Subcutaneous preadipocyte (primary cell): ENCODE measurements around the gene DCAF6. TPM values are rescaled to one million over a fixed set of nuclear protein-coding genes. Genes with fewer than 3 reads are reported as not detected.

Source experiments
- small RNA-seq: library from RNA; depleted of rRNA; stranded (forward); fragments of <200 nt; gene quantifications from one replicate; pipeline ENCODE3, GENCODE V24; 2012
- total RNA-seq: library from RNA; depleted of rRNA; stranded (reverse); fragments of >200 nt; gene quantifications from 2 replicates; pipeline ENCODE4 v1.2.3, GENCODE V29; 2012

Gene DCAF6, protein sequence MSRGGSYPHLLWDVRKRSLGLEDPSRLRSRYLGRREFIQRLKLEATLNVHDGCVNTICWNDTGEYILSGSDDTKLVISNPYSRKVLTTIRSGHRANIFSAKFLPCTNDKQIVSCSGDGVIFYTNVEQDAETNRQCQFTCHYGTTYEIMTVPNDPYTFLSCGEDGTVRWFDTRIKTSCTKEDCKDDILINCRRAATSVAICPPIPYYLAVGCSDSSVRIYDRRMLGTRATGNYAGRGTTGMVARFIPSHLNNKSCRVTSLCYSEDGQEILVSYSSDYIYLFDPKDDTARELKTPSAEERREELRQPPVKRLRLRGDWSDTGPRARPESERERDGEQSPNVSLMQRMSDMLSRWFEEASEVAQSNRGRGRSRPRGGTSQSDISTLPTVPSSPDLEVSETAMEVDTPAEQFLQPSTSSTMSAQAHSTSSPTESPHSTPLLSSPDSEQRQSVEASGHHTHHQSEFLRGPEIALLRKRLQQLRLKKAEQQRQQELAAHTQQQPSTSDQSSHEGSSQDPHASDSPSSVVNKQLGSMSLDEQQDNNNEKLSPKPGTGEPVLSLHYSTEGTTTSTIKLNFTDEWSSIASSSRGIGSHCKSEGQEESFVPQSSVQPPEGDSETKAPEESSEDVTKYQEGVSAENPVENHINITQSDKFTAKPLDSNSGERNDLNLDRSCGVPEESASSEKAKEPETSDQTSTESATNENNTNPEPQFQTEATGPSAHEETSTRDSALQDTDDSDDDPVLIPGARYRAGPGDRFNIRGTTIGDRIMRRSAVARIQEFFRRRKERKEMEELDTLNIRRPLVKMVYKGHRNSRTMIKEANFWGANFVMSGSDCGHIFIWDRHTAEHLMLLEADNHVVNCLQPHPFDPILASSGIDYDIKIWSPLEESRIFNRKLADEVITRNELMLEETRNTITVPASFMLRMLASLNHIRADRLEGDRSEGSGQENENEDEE
- 54.0 and 56.5 TPM in 2 replicates for total RNA-seq

GRCh38 chr1:167936068-167936929, at the start of gene DCAF6:
DCAF6 (plus strand) TSS chr1:167936683; CDS start chr1:167936912, 229 bp downstream.

DNA sequence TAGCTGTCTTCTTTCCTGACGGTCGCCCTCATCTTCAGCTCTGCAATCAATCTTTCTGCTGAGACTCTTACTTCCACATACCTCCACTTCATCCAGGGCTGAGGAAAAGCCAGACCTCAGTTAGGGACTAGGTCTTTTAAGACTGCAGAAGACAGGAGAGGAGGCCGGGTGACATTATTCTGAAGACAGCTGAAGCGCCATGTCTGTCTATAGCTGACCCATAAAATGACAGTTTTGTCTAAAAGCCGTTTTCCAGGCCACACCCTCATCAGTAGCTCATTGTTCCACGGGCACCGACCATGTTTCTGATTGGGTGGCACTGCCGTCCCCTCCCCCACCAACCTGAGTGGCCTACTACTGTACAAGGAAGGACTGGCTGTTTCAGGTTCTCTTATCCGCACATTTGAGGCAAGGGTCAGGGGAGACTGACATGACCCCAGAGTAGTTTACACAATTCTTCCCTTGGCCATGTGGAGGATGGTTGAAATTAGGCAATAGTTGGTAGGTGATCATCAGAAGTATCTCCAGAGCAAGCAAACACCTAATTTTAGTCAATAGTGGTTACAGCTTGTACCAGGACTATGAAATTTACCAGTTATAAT, 22.5 kb upstream of the DCAF6 start, which contains the start of gene ADCY10:
Gene ADCY10, minus strand, starts transcription at position 240 of the 602 bp plus-strand sequence. CDS start 8,994 bp downstream, outside the sequence.

DNA sequence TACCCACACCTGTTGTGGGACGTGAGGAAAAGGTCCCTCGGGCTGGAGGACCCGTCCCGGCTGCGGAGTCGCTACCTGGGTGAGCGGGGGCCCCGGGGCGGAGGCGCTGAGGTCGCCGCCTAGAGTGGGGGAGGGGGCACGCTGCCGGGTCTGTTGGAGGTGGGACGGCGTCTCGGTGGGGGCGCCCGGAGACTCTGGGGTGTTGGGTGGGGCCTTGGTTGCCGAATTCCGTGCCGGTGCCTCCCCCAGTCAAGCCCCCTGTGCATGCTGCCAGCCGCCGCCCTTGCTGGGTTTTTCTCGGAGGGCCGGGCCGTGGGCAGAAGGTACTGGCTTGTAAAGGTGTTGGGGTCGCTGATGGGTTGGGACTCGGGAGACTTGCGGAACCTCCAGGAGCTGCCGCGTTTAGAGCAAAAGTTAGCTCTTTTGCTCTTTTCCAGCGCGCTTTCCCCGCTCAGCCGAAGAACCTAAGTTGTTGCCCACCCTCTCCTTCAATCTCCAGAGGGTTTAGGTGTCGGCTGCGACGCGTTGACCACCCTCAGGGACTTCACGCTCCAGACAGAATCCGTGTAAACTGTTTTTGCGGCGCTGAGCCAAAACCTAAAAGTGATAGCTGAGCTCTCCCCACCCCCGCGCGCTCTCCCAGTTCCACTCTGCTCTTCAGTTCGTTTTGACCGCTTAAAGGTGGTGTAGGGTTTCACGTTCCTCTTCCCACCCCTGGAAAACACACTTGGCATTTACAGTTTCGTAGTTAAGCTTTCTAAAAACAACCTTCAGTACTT, 636 bp downstream of the DCAF6 start, which contains the start of gene MPC2:
Gene MPC2, minus strand, starts transcription at position 143 of the 779 bp plus-strand sequence. CDS start 1,231 bp downstream, outside the sequence.

Small RNAs within 50 kb of the gene (small RNA-seq; reads per million reads assigned to genes)
- gene MIR1255B2: not detected

Other genes starting within 250 kb of the DCAF6 start
- 81.9 and 88.4 TPM in 2 replicates for gene MPZL1, start 214.7 kb upstream of the DCAF6 start, total RNA-seq
- under 0.01 and 0.39 TPM in 2 replicates for gene ADCY10, start 22.5 kb upstream of the DCAF6 start, total RNA-seq
- gene MPC2, start 389 bp downstream of the DCAF6 start, total RNA-seq: 21.5 and 26.5 TPM in 2 replicates
- gene GPR161, start 200.2 kb downstream of the DCAF6 start, total RNA-seq: 4.0 and 7.8 TPM in 2 replicates
- gene TIPRL, start 242.3 kb downstream of the DCAF6 start, total RNA-seq: 27.6 and 31.3 TPM in 2 replicates